ENCODE results near the gene RHOT1.
"Not testable (repeated sequence)": the region's sequence is repeated elsewhere in the genome, so short reads cannot be mapped to it uniquely, and the experiment has no call there.

Gene RHOT1

GRCh38 chr17:32124985-32125847 lies 17.1 kb upstream of the RHOT1 start:
- no peak for DNase-seq

GRCh38 chr17:32125848-32126153 lies 16.5 kb upstream of the RHOT1 start:
- no peak for DNase-seq

DNA sequence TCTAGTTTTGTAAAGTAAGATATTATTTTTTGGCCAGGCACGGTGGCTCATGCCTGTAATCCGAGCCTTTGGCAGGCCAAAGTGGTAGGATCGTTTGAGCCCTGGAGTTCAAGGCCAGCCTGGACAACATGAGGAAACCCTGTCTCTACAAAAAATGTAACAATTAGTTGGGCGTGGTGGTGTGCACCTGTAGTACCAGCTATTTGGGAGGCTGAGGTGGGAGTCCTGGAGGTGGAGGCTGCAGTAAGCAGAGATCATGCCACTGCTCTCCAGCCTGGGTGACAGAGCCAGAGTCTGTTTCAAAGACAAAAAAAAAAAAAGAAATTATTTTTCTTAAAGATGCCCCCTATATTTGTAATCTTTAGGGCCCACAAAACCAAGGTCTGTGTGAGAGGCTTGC lies 16.0 kb upstream of the RHOT1 start:
- DNase-seq, result no peak

GRCh38 chr17:32126746-32127145 lies 15.6 kb upstream of the RHOT1 start:
- no peak for DNase-seq

GRCh38 chr17:32127158-32127897 lies 15.0 kb upstream of the RHOT1 start:
- DNase-seq, result peak; percentile 75

DNA sequence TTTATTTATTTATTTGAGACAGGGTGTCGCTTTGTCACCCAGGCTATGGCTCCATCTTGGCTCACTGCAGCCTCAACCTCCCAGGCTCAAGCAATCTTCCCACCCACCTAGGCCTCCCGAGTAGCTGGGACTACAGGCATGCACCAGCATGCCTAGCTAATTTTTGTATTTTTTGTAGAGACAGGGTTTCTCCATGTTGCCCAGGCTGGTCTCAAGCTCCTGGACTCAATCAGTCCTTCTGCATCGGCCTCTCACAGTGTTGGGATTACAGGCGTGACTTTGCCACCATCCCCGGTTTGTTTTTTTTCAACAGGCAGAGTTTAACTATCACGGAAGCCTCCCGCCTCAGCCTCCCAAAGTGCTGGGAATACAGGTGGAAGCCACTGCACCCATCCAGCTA lies 13.8 kb upstream of the RHOT1 start:
- DNase-seq, result not testable (repeated sequence)

GRCh38 chr17:32135497-32136117 lies 6.7 kb upstream of the RHOT1 start:
- not testable (repeated sequence) for DNase-seq

DNA sequence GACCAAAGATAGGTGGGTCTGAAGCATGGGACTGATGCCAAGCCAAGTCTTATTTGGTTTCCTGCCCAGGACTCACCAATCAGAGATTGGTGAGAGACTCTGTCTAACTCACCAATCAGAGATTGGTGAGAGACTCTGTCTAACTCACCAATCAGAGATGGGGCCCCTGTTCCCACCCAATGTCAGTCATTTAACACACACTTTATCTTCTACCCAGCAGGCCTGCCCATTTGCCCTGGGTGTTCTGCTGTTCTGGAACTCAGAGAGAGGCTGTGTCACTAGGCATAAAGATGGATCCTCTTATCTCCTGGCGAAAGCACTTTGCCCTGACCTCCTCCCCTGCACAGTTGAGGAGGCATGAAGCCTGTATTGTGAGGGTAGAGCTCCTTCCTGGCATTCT lies 5.4 kb upstream of the RHOT1 start:
- DNase-seq, result no peak

- not testable (repeated sequence) for DNase-seq
These were observed 2.8 kb upstream of the RHOT1 start for GRCh38 chr17:32139504-32139903.

DNA sequence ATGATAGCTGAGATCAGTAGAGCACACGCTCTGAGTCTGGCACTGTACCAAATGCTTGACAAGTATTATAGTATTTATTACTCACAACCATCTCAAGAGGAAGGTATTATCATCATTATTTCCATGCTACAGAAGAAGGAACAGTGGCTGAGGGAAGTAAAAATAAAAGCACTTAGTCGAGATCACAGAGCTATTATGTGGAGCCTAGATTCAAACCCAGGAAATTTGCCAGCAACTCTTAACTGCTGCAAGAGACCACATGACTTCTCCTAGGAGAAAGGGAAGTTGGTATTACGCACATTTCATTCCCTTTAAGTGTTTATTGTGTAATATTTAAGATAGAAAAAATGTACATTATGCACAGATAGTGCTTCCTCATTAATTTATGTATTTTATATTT lies 1.0 kb upstream of the RHOT1 start:
- peak; percentile 85 for DNase-seq

DNA sequence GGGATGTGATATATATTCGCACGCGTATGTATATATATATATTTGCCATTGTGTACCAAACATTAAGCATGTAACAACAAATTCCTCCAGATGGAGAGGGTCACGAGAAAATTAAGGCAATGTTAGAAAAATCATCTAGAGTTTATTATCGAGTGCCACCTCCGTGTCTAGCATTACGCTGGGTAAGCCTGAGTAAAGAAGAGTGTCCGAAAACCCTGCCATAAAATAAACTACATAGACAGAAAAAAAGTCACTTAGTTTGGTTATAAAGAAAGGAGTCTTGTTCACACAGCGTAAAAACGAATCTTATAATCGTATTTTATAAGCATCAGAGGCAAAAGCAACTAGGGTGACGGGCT lies 644 bp upstream of the RHOT1 start:
- DNase-seq, result no peak

DNA sequence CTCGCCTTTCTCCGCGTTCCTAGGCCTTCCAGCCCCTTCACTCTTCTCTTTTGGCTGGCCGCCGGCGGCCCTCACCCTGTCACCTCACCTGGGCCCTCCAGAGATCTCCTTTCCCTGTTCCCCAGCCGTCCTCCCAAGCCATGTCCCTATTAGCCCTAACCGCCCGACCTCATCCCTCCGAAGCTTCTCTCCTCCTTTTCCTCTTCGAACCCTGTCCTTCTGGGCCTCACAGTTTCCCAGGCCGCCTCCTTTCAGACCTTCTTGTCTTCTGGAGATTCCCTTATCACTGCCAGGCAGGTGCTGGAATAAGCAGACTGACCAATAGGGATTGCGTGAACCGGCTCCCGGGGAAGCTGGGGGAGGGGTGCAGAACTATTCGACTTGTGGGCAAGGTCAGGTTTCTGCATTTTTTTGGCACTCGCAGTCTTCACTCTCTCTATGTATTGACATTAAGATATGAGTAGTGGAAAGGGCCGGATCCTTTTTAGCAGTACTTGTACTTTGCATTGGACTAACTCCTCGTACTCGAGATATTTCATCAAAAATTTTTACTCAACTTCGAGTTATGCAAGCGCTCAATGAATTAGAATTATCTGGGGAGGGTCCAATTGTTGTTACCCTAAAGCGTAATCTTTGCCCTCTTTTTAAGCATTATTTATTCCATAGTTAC lies 690 bp downstream of the RHOT1 start:
- DNase-seq, result peak; percentile 52

DNA sequence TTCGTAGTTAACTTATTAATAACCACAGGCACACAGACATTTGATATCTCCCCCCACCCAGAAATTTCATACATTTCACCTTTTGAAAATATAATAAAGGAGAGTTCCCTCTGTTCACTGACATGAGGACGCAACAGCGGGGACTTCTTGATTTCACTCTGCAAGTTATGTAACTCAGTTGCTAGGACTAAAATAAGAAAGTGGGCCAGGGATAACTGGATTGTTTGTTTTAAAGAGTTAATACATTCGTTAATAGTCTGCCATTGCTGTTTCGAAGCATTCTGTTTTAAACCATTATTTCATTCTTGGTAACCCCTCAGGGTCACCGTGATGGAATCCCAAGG lies 1.2 kb downstream of the RHOT1 start:
- no peak for DNase-seq

- DNase-seq, result not testable (repeated sequence)
These were observed 2.1 kb downstream of the RHOT1 start for GRCh38 chr17:32144442-32144841.

GRCh38 chr17:32148351-32148750 lies 6.0 kb downstream of the RHOT1 start:
- no peak for DNase-seq

DNA sequence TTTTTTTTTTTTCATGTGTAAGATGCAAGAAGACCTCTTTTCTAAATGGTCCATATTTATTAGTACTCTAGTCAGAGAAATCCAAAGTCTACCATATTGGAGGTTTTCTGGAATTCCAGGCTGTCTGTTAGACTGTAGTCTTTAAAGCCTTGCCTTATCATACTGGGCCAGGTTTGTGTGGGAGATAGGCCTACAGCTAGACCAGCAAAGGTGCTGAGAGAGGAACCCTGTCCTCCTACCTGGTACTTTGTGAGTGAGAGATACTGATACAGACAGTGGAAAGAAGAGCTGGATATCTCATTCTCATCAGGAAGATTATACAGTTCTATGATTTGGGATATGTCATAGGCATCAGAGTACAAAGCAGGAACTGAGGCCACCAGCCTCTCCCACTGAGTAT lies 8.1 kb downstream of the RHOT1 start:
- DNase-seq, result no peak

GRCh38 chr17:32152130-32152529 lies 9.8 kb downstream of the RHOT1 start:
- no peak for DNase-seq

GRCh38 chr17:32155896-32156295 lies 13.6 kb downstream of the RHOT1 start:
- DNase-seq, result no peak

DNA sequence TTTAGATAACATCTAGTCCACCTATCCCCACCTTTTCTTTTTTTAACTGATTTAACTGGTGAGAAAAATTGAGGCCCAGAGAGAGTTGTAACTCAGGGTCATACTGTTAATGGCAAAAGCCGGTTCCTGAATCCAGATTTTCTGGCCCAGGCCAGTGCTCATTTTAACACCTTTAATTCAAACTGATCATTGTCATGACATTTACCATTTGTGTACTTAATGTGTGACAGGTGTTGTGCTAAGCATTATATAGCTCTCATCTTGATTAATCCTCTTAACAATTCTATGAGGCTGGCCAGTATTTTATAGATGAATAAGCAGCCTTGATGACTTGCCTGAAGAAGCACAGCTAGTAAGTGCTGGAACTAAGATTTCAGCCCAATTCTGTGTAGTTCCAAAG lies 14.4 kb downstream of the RHOT1 start:
- no peak for DNase-seq

DNA sequence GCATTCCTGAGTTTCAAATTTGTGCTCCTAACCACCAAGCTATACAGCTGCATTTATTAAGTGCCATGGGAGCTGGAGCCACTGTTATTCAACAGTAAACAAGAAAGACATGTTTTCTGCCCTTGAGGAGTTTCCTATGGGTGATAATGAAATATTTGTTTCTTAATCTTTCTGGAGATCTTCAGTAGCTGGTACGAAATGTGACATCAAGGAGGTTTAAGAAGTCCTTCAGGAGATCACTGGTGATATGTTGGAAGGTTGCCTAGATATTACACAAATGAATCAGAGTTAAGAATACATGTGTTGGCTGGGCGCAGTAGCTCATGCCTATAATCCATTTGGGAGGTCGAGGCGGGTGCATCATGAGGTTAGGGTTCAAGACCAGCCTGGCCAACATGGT lies 14.9 kb downstream of the RHOT1 start:
- peak; percentile 63 for DNase-seq

DNA sequence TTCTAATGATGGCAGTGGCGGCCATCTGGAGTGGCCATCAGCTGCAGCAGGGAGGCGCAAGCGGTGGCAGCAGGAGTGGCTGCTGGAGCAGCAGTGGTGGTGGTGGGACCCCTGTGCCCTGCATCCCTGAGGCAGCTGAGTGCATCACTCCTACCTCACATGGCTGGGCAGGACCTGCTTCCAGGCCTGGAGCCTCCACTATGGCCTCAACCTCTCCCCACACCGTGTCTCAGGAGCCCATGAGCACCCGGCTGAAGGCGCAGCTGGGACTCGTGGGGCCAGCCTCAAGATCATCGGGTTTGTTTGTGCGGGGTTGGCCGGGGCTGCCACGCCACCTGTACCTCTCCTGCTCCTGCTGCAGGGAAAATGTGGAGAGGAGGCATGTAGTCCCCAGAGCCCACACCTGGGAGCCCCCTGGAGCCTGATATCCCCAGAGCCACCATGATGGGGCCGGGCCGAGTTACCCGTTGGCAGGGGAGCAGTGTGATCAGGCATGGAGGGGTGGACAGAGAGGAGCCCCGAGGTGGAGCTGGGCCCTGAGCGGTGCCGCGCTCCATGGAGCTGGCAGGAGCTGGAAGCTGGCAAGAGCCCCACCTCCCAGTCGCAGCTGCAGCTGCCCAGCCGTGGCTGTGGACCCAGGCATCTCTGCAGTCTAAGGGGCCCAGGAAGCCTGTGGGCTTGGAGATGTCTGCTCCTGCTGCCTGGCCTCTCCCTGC lies 16.7 kb downstream of the RHOT1 start:
- no peak for DNase-seq

- DNase-seq, result no peak
These were observed 17.5 kb downstream of the RHOT1 start for GRCh38 chr17:32159586-32160438.

Measured in HCEC 1CT (cell line).